Stimulated activated CD4-positive, alpha-beta T cell treated with anti-CD3 and anti-CD28 coated beads, Interleukin-15, amount 100 ng/mL, for 48 hours (primary cell): Measurements from ENCODE around the gene ABCC2.
"Not testable (repeated sequence)": the region's sequence is repeated elsewhere in the genome, so short reads cannot be mapped to it uniquely, and the experiment has no call there.

Source experiments
- DNase-seq, 2 donors: peaks; one replicate each; pipeline ENCODE4 v3.0.0-alpha.2; 2020; ENCODE audit warnings: low read depth in 2 of 2

ABCC2 gene

GRCh38 chr10:99852481-99853213 is 70.2 kb downstream of the ABCC2 start:
- no peak for DNase-seq

- DNase-seq = no peak
Measured at GRCh38 chr10:99853655-99854054, 71.2 kb downstream of the ABCC2 start.

GRCh38 chr10:99854860-99855259 is 72.4 kb downstream of the ABCC2 start:
- DNase-seq = no peak

GRCh38 chr10:99855479-99856071 is 73.1 kb downstream of the ABCC2 start:
- DNase-seq = no peak

GRCh38 chr10:99858849-99859248 is 76.4 kb downstream of the ABCC2 start:
- no peak for DNase-seq

- no peak for DNase-seq
Measured at GRCh38 chr10:99859585-99859984, 77.1 kb downstream of the ABCC2 start.

GRCh38 chr10:99860466-99860865 is 78.0 kb downstream of the ABCC2 start:
- DNase-seq = no peak

GRCh38 chr10:99863535-99864240 is 81.2 kb downstream of the ABCC2 start:
- DNase-seq = not testable (repeated sequence)

- DNase-seq = not testable (repeated sequence)
Measured at GRCh38 chr10:99867250-99867649, 84.8 kb downstream of the ABCC2 start.

- DNase-seq = no peak
Measured at GRCh38 chr10:99869581-99870122, 87.2 kb downstream of the ABCC2 start.

- DNase-seq = peak; percentile 26 to 34
Measured at GRCh38 chr10:99870123-99870730, 87.8 kb downstream of the ABCC2 start.

GRCh38 chr10:99872367-99873162 is 90.1 kb downstream of the ABCC2 start:
- no peak for DNase-seq

- DNase-seq = no peak
Measured at GRCh38 chr10:99873846-99874245, 91.4 kb downstream of the ABCC2 start.

- no peak for DNase-seq
Measured at GRCh38 chr10:99874341-99875085, 92.1 kb downstream of the ABCC2 start.

GRCh38 chr10:99875473-99875872 is 93.0 kb downstream of the ABCC2 start:
- DNase-seq = no peak

GRCh38 chr10:99880080-99880835 is 97.8 kb downstream of the ABCC2 start:
- DNase-seq = no peak

- no peak for DNase-seq
Measured at GRCh38 chr10:99881371-99881770, 98.9 kb downstream of the ABCC2 start.

GRCh38 chr10:99883523-99883922 is 101.1 kb downstream of the ABCC2 start:
- DNase-seq = no peak

- DNase-seq = no peak
Measured at GRCh38 chr10:99888622-99889021, 106.2 kb downstream of the ABCC2 start.

GRCh38 chr10:99894613-99895012 is 112.2 kb downstream of the ABCC2 start:
- DNase-seq = no peak
